ENCODE data around the gene NPFF.
A peak's percentile ranks its signal among the peaks of the same experiment; 100 is the strongest.
"Not testable (repeated sequence)": the region's sequence is repeated elsewhere in the genome, so short reads cannot be mapped to it uniquely, and the experiment has no call there.

NPFF gene

DNA sequence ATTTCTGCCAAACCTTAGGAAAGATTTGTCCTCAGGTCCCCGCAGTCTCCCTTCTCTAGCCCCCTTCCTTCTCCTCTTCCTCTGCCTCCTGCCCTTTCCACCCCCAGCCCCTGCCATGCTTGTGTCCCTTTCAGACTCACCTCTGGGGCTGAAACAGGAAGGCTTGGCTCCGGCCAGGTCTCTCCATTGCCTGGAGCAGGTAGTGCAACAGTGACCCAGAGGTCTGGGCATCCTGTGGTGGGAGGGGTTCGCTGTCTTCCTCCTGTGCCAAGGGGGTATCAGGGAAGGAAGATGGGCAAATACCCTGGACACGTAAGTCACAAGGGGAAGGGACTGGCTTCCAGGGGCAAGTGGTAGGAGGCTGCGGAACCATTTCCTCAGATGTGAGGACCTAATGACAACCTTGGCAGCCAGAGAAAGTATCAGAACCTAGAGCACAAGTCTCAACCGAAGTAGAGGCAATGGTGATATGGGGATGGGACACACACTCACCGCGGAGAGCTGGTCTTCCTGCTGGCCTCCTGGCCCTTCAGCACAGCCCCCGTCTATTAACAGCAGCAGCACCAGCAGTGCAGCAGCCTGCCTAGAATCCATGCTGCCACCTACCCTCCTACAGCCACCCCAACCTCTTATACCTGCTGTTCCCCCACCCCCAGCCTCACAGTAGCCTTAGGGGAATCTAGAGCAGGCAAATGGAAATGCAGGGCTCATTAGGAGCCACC lies at the start of gene NPFF:
TSS of gene NPFF (minus strand) at position 604 of the 722 bp plus-strand sequence. CDS start at position 594, 10 bp downstream.
- DNase-seq = no peak

- DNase-seq = no peak
Measured at GRCh38 chr12:53552361-53553327, 45.4 kb upstream of the NPFF start.

- DNase-seq = no peak
Measured at GRCh38 chr12:53551889-53552291, 44.6 kb upstream of the NPFF start.

- DNase-seq = no peak
Measured at GRCh38 chr12:53550595-53550994, 43.3 kb upstream of the NPFF start.

DNA sequence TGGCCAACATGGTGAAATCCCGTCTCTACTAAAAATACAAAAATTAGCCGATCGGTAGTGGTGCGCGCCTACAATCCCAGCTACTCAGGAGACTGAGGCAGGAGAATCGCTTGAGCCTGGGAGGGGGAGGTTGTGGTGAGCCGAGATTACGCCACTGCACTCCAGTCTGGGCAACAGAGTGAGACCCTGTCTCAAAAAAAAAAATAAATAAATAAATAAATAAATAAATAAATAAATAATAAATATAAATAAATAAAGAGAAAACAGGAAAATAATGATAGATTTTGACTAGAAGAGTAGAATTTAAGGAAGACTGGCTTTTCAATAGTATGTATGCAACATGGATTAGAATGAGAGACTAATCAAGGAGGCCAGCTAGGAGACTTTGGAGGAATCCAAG lies 42.8 kb upstream of the NPFF start:
- DNase-seq = not testable (repeated sequence)

GRCh38 chr12:53548354-53548753 lies 41.1 kb upstream of the NPFF start:
- not testable (repeated sequence) for DNase-seq

GRCh38 chr12:53543539-53543938 lies 36.3 kb upstream of the NPFF start:
- DNase-seq = peak; percentile 73

DNA sequence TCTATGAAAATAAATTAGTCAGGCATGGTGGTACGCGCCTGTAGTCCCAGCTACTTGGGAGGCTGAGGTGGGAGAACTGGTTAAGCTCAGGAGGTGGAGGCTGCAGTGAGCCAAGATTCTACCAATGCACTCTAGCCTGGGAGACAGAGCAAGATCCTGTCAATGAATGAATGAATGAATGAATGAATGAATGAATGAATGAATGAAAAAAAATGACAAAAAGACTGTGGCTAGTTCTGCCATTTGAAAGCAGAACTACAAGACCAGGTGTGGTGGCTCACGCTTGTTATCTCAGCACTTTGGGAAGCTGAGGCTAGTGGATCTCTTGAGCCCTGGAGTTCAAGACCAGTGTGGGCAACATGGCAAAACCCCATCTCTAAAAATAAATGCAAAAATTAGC lies 32.2 kb upstream of the NPFF start:
- DNase-seq = no peak

DNA sequence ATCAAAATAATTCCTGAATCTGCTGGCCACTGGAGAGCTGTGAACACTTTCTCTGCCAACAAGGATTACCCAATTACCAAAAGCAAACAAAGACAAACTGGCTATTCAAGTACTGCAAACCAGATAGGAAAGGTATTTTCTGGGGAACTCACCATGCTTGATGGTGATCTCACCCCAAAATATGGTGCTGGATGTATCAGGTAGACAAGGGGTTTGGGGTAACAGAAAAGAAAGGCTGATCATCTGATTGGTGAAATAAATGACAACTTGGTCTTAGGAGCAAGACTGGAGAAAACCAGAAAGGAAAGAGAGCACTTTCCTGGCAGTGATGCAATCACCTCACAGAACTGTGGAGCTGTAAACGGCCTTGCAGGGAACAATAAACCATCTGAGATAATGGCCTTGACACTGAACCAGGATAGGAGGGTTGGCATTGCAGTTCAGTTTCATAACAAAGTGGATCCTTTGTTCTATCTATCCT lies 31.0 kb upstream of the NPFF start:
- DNase-seq = peak; percentile 85

- DNase-seq = no peak
Measured at GRCh38 chr12:53536962-53537361, 29.7 kb upstream of the NPFF start.

DNA sequence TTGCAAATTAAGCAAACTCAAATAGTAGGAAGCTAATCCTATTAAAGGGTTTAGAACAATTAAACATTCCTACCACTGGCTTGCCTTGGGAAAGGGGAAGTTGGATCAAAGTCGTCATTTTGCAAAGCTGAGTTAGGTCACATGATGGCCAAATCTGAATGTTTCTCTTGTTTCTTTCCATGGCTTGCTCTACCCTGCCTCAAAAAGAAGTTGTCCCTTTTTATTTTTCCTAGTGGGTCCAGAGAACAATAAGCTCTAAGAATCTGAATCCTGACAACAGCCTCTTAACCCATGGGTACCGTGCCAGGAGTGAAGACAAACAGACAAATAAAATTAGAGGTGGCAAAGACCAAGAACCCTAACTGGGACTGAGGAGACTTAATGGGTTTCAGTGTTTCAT lies 26.2 kb upstream of the NPFF start:
- DNase-seq = no peak

- no peak for DNase-seq
Measured at GRCh38 chr12:53532524-53533445, 25.5 kb upstream of the NPFF start.

DNA sequence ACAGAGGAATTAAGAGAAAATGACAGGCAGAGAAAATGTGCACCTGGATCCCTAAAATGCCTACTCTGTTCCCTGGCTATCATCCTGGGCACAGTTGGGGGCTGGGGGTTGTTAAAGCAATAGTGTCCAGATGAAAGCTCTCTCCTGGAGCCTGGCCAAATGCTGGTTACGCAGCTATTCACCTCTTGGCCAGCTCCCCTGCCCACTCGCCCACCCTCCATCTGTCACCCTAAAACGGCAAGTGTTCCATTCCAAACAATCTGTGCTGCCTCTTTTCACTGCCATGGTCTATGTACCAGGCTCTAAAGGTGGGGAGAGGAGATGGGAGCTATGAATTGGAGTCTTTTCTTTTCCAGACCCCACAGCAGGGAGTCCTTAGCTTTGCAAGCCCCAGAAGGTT lies 24.7 kb upstream of the NPFF start:
- no peak for DNase-seq

GRCh38 chr12:53530920-53531319 lies 23.6 kb upstream of the NPFF start:
- no peak for DNase-seq

GRCh38 chr12:53530061-53530460 lies 22.8 kb upstream of the NPFF start:
- DNase-seq = no peak

DNA sequence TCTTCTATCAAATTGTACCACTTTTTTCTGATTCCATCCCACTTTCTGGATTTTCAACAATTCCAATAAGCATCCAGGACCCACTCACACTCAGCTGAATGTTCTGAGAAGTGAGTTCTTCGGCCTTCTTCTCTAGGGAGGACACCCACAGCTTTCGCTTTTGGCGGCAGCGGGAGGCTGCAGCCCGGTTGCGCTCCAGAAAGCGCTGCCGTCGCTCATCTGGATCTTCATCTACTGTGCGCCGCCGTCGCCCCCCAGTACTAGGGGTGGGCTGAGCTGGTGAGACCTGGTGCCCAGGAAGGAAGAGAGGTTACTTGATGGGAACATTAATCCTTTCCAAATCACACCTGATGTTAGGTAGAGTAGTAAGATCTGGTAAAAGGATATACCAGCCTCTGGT lies 17.2 kb upstream of the NPFF start:
- DNase-seq = no peak

- DNase-seq = no peak
Measured at GRCh38 chr12:53523131-53523530, 15.8 kb upstream of the NPFF start.

DNA sequence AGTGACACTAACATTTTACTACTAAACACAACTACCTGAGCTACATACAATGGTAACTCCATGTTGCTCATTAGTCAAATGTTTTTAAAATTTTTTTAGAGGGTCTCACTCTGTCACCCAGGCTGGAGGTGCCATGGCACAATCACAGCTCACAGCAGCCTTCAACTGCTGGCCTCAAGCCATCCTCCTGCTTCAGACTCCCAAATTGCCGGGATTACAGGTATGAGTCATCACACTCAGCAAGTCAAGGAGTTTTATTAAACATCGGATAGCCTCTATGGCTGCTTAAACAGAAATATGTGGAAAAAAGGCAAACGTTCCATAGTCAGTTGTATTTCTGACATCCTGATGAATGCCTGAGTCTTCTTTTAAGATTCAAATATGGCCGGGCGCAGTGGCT lies 11.1 kb upstream of the NPFF start:
- DNase-seq = peak; percentile 32

DNA sequence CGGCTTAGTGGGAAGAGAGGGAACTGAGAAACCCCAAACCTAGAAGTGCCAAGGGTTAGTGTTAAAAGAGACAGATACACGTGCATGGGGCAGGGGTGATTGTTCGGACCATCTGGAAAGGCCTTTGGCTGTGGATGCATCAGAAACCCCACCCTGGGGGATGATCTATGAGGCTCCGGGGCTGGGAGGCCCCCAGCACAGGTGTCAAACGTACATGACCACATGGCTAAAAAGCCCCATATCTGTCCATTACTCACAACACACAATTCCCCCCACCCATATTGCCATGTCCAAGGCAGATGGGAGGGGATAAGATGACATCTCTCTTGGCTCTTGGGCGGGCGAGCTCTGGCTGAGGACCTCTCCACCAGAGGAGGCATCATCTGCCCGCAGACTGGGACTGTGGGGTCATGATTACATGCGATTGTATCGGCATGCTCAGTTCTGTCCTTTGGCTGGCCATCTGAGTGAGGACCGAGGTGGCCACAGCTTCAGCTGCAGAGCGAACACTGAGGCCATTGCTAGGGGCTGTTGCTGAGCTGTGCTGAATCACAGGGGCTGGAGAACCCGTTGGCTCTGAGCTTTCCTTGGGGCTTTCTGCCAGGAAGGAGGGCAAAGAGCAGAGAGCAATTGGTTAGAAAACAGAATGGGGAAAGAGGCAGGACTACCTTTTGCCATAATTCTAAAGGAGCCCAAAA lies 9.6 kb upstream of the NPFF start:
- no peak for DNase-seq

- no peak for DNase-seq
Measured at GRCh38 chr12:53515291-53515680, 8.0 kb upstream of the NPFF start.

DNA sequence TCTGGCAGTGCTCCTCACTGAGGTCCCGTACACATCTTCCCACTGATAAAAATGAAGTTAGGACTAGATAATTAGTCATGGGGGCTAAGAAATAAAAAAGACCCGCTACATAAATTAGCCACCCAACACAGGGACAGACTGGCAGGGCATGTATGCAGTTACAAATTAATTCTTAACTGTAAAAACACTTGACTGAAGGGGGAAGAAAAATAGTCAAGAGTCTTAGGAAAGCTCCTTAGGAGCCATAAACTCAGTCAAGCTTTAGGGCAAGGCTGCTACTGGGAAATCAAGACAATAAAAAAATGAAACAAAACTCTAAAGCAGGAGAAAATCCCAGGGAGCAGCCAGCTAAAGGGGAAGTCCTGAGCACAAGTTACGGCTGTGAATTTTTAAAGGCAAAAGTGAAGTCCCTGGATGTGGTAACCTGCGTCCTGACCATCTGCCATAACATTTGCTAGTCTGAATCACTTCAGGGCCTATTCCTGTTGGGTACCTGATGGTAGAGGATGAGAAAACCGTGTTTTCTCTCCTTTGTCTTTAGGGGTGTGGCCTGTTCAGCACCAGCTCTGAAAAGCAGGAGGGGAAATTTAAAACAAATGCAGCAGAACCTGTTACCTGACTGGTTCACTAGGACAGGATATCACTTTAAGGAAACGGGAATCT lies 7.5 kb upstream of the NPFF start:
- no peak for DNase-seq
